ENCODE measurements around the gene ZMYM3.
"Not testable (repeated sequence)": the region's sequence is repeated elsewhere in the genome, so short reads cannot be mapped to it uniquely, and the experiment has no call there.

The ZMYM3 gene

GRCh38 chrX:71269801-71270395 is 16.0 kb upstream of the ZMYM3 start:
- H3K27ac ChIP-seq: no peak overlapping the region
- TF ChIP-seq, protein P1, sequence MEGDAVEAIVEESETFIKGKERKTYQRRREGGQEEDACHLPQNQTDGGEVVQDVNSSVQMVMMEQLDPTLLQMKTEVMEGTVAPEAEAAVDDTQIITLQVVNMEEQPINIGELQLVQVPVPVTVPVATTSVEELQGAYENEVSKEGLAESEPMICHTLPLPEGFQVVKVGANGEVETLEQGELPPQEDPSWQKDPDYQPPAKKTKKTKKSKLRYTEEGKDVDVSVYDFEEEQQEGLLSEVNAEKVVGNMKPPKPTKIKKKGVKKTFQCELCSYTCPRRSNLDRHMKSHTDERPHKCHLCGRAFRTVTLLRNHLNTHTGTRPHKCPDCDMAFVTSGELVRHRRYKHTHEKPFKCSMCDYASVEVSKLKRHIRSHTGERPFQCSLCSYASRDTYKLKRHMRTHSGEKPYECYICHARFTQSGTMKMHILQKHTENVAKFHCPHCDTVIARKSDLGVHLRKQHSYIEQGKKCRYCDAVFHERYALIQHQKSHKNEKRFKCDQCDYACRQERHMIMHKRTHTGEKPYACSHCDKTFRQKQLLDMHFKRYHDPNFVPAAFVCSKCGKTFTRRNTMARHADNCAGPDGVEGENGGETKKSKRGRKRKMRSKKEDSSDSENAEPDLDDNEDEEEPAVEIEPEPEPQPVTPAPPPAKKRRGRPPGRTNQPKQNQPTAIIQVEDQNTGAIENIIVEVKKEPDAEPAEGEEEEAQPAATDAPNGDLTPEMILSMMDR (conservative IDR thresholded peaks at IDR 0.05): no peak
- TF ChIP-seq ZFX (IDR thresholded peaks at IDR 0.05): no peak

- H3K27ac ChIP-seq: not testable (repeated sequence)
Measured at GRCh38 chrX:71268624-71269023, 14.7 kb upstream of the ZMYM3 start.

DNA sequence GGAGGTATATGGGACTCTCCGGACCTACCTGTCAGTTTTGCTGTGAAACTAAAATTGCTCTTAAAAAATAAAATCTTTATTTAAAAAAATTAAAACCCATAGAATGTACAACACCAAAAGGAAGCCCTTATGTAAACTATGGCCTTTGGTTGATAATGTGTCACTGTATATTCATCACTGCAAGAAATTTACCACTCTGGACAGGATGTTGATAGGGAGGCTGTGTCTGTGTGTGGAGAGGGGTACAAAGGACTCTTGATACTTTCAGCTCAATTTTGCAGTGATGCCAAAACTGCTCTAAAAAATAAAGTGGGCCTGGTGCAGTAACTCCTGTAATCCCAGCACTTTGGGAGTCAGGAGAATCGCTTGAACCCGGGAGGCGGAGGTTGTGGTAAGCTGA is 2.9 kb upstream of the ZMYM3 start:
- TF ChIP-seq, protein P1 (conservative IDR thresholded peaks at IDR 0.05): no peak
- TF ChIP-seq ZFX (IDR thresholded peaks at IDR 0.05): no peak
- H3K27ac ChIP-seq: no peak overlapping the region

GRCh38 chrX:71256051-71256450 is 2.1 kb upstream of the ZMYM3 start:
- no peak for TF ChIP-seq ZFX (IDR thresholded peaks at IDR 0.05)
- TF ChIP-seq, protein P1 (conservative IDR thresholded peaks at IDR 0.05): no peak
- H3K27ac ChIP-seq: no peak overlapping the region

- no peak for TF ChIP-seq ZFX (IDR thresholded peaks at IDR 0.05)
- TF ChIP-seq, protein P1 (conservative IDR thresholded peaks at IDR 0.05): peak; percentile 52
- peak overlapping the region; percentile 79 for H3K27ac ChIP-seq
Measured at GRCh38 chrX:71253253-71254091, 468 bp downstream of the ZMYM3 start.

DNA sequence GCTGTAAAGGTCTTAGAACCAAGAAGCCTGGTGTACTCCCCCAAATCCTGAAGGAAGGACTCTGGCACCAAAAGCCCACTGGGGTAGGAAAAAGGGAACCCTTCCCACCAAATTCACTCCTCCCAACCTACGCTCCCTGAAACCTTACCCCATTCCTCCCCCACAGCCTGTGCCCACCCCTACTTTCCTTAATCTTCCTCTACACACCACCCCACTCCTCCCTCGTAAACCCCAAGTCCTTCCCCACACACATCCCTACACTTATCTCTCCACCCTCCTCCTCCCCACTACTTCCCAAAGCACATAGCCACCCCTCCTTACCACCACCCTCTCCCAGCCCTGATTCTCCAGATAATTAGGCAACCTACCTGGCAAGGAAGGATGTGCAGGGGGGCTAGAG is 1.7 kb downstream of the ZMYM3 start:
- H3K27ac ChIP-seq: no peak overlapping the region
- TF ChIP-seq, protein P1 (conservative IDR thresholded peaks at IDR 0.05): no peak
- TF ChIP-seq ZFX (IDR thresholded peaks at IDR 0.05): no peak

GRCh38 chrX:71251466-71251973 is 2.4 kb downstream of the ZMYM3 start:
- no peak overlapping the region for H3K27ac ChIP-seq
- TF ChIP-seq, protein P1 (conservative IDR thresholded peaks at IDR 0.05): no peak
